Left lung (tissue), 10 donors: ENCODE results near the gene C17orf50. TPM values are rescaled to one million over a fixed set of nuclear protein-coding genes. Genes with fewer than 3 reads are reported as not detected.

Experiments
- ATAC-seq: fragments of 200-7000 bp; cut with Tn5 transposase; one replicate; pipeline ENCODE4 v1.9.1; 2020; ENCODE audit warnings: moderate library complexity
- DNase-seq, 4 donors: peaks; one replicate each; pipeline ENCODE4 v3.0.0-alpha.2; 2013 to 2020
- H3K27ac ChIP-seq, 2 donors: fragments of 200-600 bp; sonication (generic) in 1 of 2; one replicate each; pipeline versions ENCODE4 v1.5.0 to v1.8.0; 2020 to 2021
- H3K27me3 ChIP-seq, 2 donors: fragments of 200-600 bp; sonication (generic) in 1 of 2; one replicate each; pipeline versions ENCODE4 v1.5.0 to v1.8.0; 2020 to 2021
- H3K36me3 ChIP-seq, 2 donors: fragments of 200-600 bp; sonication (generic) in 1 of 2; one replicate each; pipeline versions ENCODE4 v1.5.0 to v1.8.0; 2020 to 2021
- H3K4me1 ChIP-seq, 2 donors: fragments of 200-600 bp; one replicate each; pipeline ENCODE4 v1.8.0; 2021
- H3K4me3 ChIP-seq, 2 donors: fragments of 200-600 bp; sonication (generic) in 1 of 2; one replicate each; pipeline versions ENCODE4 v1.5.0 to v1.8.0; 2020 to 2021; ENCODE audit warnings: mild to moderate bottlenecking in 1 of 2
- H3K9me3 ChIP-seq, 2 donors: fragments of 200-600 bp; sonication (generic) in 1 of 2; one replicate each; pipeline versions ENCODE4 v1.5.0 to v1.8.0; 2020 to 2021
- intact Hi-C, 2 donors: fragments of 100-400 bp; cut with DNase I; formaldehyde crosslinking; loops; one replicate each; pipeline versions ENCODE4 v1.11.2 to v1.14.2; 2022
- polyA plus RNA-seq, 6 donors: library from polyadenylated mRNA; unstranded; fragments of 120-200 nt; gene quantifications; one replicate each; pipeline ENCODE4 v1.2.1, GENCODE V29; 2013; ENCODE audit not compliant: insufficient read length in 6 of 6
- total RNA-seq, 2 donors: library from RNA; stranded (reverse); fragmentation: NEBNext Ultra II Directional; extraction: Animal tissue kit (Norgen Biotek cat#: 25700); gene quantifications; one replicate each; pipeline ENCODE4 v1.2.1, GENCODE V29; 2021
- TF ChIP-seq, protein P1 (sequence below), 2 donors: fragments of 200-600 bp; sonication (generic) in 1 of 2; IDR thresholded peaks; one replicate each; pipeline versions ENCODE4 v1.5.0 to v1.8.0; 2021; ENCODE audit warnings: antibody characterized with exemption in 2 of 2
- donor health status: DM: no; HTN: yes; CAD: no.
- donor health status: DM: no; HTN: no; CAD: no.

The C17orf50 gene
- total and polyA plus RNA-seq, 8 donors: 0.16 to 0.21 (median 0.20) TPM; not detected in 5

DNA sequence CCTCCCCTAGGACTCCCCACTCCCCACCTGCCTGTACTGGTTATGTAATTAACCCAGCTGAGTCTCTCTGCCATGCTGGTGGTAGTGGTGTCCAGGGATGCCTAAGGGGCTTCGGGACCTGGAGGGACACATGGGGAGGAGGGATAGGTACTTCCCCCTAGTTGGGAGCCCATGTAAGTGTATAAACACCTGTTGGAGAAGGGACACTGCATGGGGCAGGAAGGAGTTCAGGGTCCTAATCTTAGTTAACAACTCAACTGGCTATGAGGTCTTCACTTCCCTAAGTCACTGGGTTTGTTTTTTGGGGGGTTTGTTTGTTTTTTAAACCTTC lies 27.9 kb upstream of the C17orf50 start:
- DNase-seq (no peak), ATAC-seq (no peak)
- H3K36me3 ChIP-seq: peaks cover 0 to 12% of the 10 kb centered on the region in 2 donors
- H3K9me3 ChIP-seq: no peaks in the 10 kb centered on the region
- no peak overlapping the region for H3K4me3 ChIP-seq
- peaks cover 3 to 9% of the 10 kb centered on the region in 2 donors for H3K4me1 ChIP-seq
- peaks cover 0 to 21% of the 10 kb centered on the region in 2 donors for H3K27me3 ChIP-seq
- TF ChIP-seq, protein P1, sequence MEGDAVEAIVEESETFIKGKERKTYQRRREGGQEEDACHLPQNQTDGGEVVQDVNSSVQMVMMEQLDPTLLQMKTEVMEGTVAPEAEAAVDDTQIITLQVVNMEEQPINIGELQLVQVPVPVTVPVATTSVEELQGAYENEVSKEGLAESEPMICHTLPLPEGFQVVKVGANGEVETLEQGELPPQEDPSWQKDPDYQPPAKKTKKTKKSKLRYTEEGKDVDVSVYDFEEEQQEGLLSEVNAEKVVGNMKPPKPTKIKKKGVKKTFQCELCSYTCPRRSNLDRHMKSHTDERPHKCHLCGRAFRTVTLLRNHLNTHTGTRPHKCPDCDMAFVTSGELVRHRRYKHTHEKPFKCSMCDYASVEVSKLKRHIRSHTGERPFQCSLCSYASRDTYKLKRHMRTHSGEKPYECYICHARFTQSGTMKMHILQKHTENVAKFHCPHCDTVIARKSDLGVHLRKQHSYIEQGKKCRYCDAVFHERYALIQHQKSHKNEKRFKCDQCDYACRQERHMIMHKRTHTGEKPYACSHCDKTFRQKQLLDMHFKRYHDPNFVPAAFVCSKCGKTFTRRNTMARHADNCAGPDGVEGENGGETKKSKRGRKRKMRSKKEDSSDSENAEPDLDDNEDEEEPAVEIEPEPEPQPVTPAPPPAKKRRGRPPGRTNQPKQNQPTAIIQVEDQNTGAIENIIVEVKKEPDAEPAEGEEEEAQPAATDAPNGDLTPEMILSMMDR (IDR thresholded peaks at IDR 0.05): no peak
- intact Hi-C loops: no loop called here
- H3K27ac ChIP-seq: no peak overlapping the region

GRCh38 chr17:35733366-35733765 lies 27.3 kb upstream of the C17orf50 start:
- intact Hi-C loops: no loop called here
- DNase-seq (no peak), ATAC-seq (no peak)

GRCh38 chr17:35734396-35734795 lies 26.3 kb upstream of the C17orf50 start:
- Histone ChIP-seq H3K27ac (no peak overlapping the region), H3K4me3 (no peak overlapping the region), H3K9me3 (no peaks in the 10 kb centered on the region), H3K36me3 (no peaks in the 10 kb centered on the region), H3K4me1 (peaks cover 3 to 9% of the 10 kb centered on the region in 2 donors), H3K27me3 (peaks cover 0 to 21% of the 10 kb centered on the region in 2 donors)
- DNase-seq: no peak
- ATAC-seq: no peak
- TF ChIP-seq, protein P1 (IDR thresholded peaks at IDR 0.05): no peak
- intact Hi-C loops: no loop called here

More at GRCh38 chr17:35733366-35733765, 27.3 kb upstream of the C17orf50 start:
- Histone ChIP-seq H3K36me3 (peaks cover 0 to 6% of the 10 kb centered on the region in 2 donors), H3K27ac (no peak overlapping the region), H3K9me3 (no peaks in the 10 kb centered on the region), H3K27me3 (peaks cover 0 to 21% of the 10 kb centered on the region in 2 donors), H3K4me1 (peaks cover 3 to 9% of the 10 kb centered on the region in 2 donors), H3K4me3 (no peak overlapping the region)
- TF ChIP-seq, protein P1 (IDR thresholded peaks at IDR 0.05): no peak

- H3K4me1 ChIP-seq: peaks cover 3 to 9% of the 10 kb centered on the region in 2 donors
- TF ChIP-seq, protein P1 (IDR thresholded peaks at IDR 0.05): no peak
- no peaks in the 10 kb centered on the region for H3K36me3 ChIP-seq
- no peak for DNase-seq
- no peak for ATAC-seq
- H3K27me3 ChIP-seq: peaks cover under 1 to 26% of the 10 kb centered on the region in 2 donors
- intact Hi-C loops: no loop called here
- no peak overlapping the region for H3K27ac ChIP-seq
- no peaks in the 10 kb centered on the region for H3K9me3 ChIP-seq
- no peak overlapping the region for H3K4me3 ChIP-seq
Measured at GRCh38 chr17:35735036-35735805, 25.5 kb upstream of the C17orf50 start.

DNA sequence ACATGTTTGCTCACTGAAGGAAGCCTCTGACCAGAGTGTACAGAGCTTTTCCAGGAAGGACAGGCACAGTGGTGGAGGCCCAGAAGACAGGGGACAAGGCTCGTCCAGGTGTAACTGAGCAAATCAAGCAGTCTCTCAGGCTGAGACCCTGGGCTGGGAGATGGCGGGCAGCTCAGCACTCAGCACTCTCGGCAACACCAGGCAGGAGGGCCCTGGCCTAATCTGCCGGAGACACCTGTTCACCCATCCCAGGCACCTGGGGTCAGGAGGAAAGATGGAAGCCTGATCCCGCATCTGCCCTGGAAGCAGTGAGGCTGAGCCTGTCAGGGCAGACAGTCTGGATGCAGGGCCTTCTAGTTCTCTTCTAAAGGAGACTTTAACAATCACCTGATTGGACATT lies 24.5 kb upstream of the C17orf50 start:
- H3K36me3 ChIP-seq: no peaks in the 10 kb centered on the region
- intact Hi-C loops: no loop called here
- H3K9me3 ChIP-seq: no peaks in the 10 kb centered on the region
- no peak overlapping the region for H3K27ac ChIP-seq
- peaks cover 11 to 31% of the 10 kb centered on the region in 2 donors for H3K27me3 ChIP-seq
- TF ChIP-seq, protein P1 (IDR thresholded peaks at IDR 0.05): no peak
- ATAC-seq (no peak), DNase-seq (no peak)
- peaks cover 6 to 7% of the 10 kb centered on the region in 2 donors for H3K4me1 ChIP-seq
- H3K4me3 ChIP-seq: no peak overlapping the region
